Measurements from ENCODE around the gene EPRS1. TPM values are rescaled to one million over a fixed set of nuclear protein-coding genes. Genes with fewer than 3 reads are reported as not detected.
"Not testable (repeated sequence)": the region's sequence is repeated elsewhere in the genome, so short reads cannot be mapped to it uniquely, and the experiment has no call there.

EPRS1 gene
- polyA plus RNA-seq, 2 of the 4 experiments (the other 2 are of a cell fraction): 69.4 to 113 TPM

DNA sequence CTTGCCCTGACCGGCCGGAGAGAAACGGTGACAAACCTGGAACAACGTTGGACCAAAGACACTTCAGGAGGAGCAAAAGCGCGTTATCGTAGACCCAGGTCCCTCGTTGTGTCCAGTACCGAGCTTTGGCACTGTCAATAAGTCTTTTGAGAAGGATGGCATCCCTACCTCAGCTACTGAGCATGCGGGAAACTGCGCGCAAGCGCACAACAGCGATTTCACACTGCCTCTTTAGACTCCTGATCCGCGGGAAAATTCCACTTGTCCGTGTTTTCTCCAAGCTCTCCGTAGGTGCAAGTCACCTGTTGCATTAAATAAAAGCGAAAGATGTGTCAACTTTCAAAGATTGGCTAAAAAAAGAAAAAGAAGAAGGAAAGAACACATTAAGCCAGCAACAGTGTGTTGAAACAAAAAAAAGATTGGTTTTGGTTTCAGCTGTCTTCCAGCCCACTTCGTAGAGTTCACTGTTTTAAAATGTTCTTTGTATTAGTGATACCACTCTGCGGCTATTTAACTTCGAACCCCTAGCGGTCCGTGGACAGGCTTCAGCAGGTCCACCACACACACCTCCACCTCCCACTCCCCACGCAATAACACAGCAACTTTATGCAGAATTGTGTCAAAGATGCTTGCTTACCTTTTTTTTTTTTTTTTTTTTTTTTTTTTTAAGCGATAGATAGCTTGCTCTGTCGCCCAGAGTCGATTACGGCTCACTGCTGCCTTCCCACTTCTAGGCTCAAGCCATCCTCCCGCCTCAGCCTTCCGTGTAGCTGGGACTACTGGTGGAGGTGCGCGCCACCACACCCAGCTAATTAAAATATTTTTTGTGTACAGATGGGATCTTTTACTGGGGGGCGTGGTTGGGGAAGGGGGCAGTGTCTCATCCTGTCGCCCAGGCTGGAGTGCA lies 43.6 kb upstream of the EPRS1 start, which contains the start of gene BPNT1 (continued):
- TF ChIP-seq, protein P1, sequence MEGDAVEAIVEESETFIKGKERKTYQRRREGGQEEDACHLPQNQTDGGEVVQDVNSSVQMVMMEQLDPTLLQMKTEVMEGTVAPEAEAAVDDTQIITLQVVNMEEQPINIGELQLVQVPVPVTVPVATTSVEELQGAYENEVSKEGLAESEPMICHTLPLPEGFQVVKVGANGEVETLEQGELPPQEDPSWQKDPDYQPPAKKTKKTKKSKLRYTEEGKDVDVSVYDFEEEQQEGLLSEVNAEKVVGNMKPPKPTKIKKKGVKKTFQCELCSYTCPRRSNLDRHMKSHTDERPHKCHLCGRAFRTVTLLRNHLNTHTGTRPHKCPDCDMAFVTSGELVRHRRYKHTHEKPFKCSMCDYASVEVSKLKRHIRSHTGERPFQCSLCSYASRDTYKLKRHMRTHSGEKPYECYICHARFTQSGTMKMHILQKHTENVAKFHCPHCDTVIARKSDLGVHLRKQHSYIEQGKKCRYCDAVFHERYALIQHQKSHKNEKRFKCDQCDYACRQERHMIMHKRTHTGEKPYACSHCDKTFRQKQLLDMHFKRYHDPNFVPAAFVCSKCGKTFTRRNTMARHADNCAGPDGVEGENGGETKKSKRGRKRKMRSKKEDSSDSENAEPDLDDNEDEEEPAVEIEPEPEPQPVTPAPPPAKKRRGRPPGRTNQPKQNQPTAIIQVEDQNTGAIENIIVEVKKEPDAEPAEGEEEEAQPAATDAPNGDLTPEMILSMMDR (IDR thresholded peaks at IDR 0.05): no peak; the same call in 2 of the 3 replicates
- TF ChIP-seq, protein P2, sequence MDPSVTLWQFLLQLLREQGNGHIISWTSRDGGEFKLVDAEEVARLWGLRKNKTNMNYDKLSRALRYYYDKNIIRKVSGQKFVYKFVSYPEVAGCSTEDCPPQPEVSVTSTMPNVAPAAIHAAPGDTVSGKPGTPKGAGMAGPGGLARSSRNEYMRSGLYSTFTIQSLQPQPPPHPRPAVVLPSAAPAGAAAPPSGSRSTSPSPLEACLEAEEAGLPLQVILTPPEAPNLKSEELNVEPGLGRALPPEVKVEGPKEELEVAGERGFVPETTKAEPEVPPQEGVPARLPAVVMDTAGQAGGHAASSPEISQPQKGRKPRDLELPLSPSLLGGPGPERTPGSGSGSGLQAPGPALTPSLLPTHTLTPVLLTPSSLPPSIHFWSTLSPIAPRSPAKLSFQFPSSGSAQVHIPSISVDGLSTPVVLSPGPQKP (IDR thresholded peaks at IDR 0.05; ENCODE audit: low read depth, low read length): no peak
- TF ChIP-seq CHD2 (IDR thresholded peaks at IDR 0.05; ENCODE audit: low read length, partially characterized antibody) (no peak), HOXB5 (CRISPR knock-in tag; IDR thresholded peaks at IDR 0.05) (no peak), MYC (IDR thresholded peaks at IDR 0.05; ENCODE audit: borderline replicate concordance, low read length) (peak; percentile 48; the same call in 1 of the 2 replicates), PHF8 (IDR thresholded peaks at IDR 0.05; ENCODE audit: borderline replicate concordance, low read depth) (peak; percentile 30; the same call in 1 of the 2 replicates)

DNA sequence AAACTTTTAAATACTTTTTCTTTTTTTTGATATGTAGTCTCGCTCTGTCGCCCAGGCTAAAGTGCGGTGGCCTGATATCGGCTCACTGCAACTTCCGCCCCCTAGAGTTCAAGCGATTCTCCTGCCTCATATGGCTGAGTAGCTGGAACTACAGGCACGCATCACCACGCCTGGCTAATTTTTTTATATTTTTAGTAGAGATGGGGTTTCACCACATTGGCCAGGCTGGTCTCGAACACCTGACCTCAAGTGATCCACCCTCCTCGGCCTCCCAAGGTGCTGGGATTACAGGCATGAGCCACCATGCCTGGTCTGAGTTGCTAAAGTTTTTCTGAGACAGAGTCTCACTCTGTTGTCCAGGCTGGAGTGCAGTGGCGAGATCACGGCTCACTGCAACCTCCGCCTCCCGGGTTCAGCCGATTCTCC lies 40.0 kb upstream of the EPRS1 start:
- ATAC-seq, H3K4me2 ChIP-seq, H3K27ac ChIP-seq, H3K4me1 ChIP-seq, FAIRE-seq, POLR2A ChIA-PET, H3K4me3 ChIP-seq, CTCF ChIA-PET, H3K9me3 ChIP-seq: not testable (repeated sequence)
- peak in 1 of 2 experiments; percentile 41 for DNase-seq (ENCODE audit: low read depth in 1 of 2, low spot score in 1 of 2)
- 84% methylated on average over 15 of the region's 15 CpGs for WGBS (ENCODE audit: missing lambda C conversion rate)

DNA sequence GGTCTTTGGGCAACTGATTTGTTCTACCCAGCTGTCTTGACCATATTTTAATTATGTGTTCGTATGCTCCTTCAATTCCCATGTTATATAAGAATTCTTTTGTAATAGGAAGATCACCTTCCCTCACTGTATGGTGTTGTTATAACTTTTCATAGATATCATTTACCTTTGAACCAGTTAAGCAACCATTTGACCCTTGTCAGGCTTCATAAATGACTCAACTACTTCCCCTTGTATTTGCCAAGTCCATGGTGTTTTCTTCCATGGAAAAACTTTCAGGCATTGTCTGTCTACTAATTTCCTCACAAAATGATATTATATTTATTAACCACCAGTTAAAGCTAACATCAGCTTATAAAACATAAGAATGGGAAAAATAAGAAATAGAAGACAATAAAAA lies 38.2 kb upstream of the EPRS1 start:
- ATAC-seq (no peak), FAIRE-seq (no peak), DNase-seq (ENCODE audit: low read depth in 1 of 2, low spot score in 1 of 2) (no peak)
- WGBS (ENCODE audit: missing lambda C conversion rate): 86% methylated on average over 1 of the region's 1 CpG
- ChIA-PET POLR2A (no interaction called here), CTCF (interaction anchor here (0.7 to 1.0 kb wide), 2 partner anchors 19 to 94 kb away, joined by 3 read pairs; no protein-coding TSS in a partner anchor)
- TF ChIP-seq MAFK (IDR thresholded peaks at IDR 0.05; ENCODE audit: partially characterized antibody) (no peak), CHD4 (IDR thresholded peaks at IDR 0.05; ENCODE audit: borderline replicate concordance) (no peak), HOXB5 (CRISPR knock-in tag; IDR thresholded peaks at IDR 0.05) (no peak), NPAS2 (CRISPR knock-in tag; IDR thresholded peaks at IDR 0.05; ENCODE audit: borderline replicate concordance) (no peak), RARB (CRISPR knock-in tag; IDR thresholded peaks at IDR 0.05) (no peak), ZFP36 (IDR thresholded peaks at IDR 0.05; ENCODE audit: borderline replicate concordance, partially characterized antibody) (no peak), NFE2L2 (conservative IDR thresholded peaks at IDR 0.05; ENCODE audit: low read length) (no peak), EP300 (IDR thresholded peaks at IDR 0.05) (no peak), KDM5A (IDR thresholded peaks at IDR 0.05) (no peak), POLR2AphosphoS2 (conservative IDR thresholded peaks at IDR 0.05; ENCODE audit: low read length) (no peak), FOSB (CRISPR knock-in tag; IDR thresholded peaks at IDR 0.05) (no peak)
- TF ChIP-seq, protein P1 (IDR thresholded peaks at IDR 0.05): no peak
- Histone ChIP-seq H3K27ac (no peak overlapping the region), H3K9me3 (no peaks in the 10 kb centered on the region), H3K4me2 (no peak overlapping the region), H3K4me1 (no peaks in the 10 kb centered on the region), H3K4me3 (no peak overlapping the region)

Measured in A549 (cell line).